Raji (cell line): ENCODE results near the gene DMTF1.

Experiments
- POLR2A ChIP-seq: IDR thresholded peaks from 2 replicates; pipeline ENCODE4 v1.6.1; 2011; ENCODE audit warnings: low read depth, low read length, control low read depth; ENCODE audit not compliant: insufficient read depth

DMTF1 gene

DNA sequence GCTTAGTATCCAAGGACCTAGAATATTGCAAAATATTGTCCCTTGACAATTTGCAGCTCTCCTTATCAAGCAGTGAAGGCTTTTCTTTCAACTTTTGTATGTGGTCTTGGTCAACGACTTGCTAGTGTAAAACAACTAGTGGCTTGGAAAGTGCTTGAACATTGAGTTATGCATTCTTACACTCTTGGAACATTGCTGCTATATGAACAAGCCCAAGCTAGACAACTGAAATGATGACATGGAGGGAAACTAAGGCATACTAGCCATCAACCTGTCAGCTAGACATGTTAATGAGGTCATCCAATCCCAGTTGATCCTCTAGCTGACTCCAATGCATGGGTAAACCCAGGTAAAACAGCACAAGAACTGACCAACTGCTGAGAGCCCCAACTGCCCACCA is 12.7 kb upstream of the DMTF1 start:
- TF ChIP-seq POLR2A, result no peak

DNA sequence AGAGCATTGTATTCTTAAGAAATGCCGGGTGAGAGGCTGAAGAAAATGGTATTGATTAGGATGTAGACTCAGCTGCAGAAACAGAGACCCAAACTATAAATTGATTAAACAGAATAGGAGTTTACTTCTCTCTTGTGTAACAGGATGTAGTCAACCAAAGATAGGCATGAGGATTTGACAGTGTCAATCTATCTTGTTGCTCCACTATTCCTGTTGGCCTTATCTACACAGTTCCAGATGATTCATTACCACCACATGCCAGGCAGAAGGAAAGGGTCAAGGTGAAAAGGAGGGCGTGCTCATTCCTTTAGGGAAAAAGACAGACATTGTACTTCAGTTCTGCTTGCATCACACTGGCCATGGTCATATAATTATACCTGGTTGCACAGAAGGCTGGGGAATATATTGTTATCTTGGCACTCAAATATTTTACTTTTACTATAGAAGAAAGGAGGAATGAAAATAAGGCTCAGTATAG is 11.9 kb upstream of the DMTF1 start:
- TF ChIP-seq POLR2A, result no peak

DNA sequence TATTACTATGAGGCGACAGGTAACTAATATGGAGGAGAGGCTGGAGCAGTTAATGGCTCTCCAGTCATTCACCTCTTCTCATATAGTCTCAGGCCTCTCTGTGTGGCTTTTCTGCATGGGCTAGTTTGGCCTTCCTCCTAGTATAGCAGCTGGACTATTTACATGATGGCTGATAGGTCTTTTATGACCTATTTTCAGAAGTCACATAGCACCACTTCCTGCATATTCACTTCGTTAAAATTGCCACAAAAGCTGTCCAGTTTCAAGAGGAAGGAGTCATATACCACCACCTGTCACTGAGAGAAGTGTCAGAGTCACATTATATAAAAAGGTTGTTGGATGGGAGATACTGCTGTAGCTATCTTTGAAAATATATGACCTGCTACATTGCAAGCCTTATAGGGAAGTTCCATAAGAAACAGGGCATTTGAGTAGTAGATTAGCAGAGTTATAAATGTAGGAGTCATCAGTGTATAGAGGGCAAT is 8.0 kb upstream of the DMTF1 start:
- no peak for TF ChIP-seq POLR2A

GRCh38 chr7:87146740-87147386 is 5.4 kb upstream of the DMTF1 start:
- TF ChIP-seq POLR2A, result no peak

- no peak for TF ChIP-seq POLR2A
Observed at GRCh38 chr7:87147500-87147899, 4.8 kb upstream of the DMTF1 start.

DNA sequence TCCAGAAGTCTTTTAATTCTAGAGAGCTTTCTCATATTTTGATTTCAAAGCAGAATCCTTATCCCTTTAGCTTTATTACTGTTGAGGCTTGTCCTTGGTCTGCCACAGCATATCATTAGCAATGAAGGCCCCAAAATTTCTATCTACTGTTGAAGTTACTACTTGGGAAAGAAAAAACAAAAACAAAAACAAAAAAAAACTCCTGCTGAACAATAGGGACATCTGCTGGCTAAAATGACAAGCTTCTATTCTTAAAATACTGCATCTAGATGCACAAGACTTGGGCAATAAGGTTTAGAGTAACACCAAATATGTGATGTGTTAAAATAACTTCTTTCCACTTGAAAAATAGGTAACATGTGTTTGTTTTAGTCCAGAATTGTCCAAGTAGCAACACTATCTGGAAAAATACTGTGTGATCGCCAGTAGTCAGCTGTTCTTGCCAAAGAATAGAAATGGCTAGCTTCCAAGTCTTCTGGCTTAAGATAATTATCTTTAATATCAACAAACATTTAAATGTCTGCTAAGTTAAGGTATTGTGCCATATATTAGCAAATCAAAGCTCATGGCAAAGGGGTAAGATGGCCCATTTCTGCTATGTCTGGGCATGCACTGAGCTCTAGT is 3.8 kb upstream of the DMTF1 start:
- TF ChIP-seq POLR2A, result no peak

GRCh38 chr7:87151002-87151728 is 1.1 kb upstream of the DMTF1 start:
- TF ChIP-seq POLR2A, result no peak

GRCh38 chr7:87151729-87152111 is 533 bp upstream of the DMTF1 start:
- no peak for TF ChIP-seq POLR2A

GRCh38 chr7:87152897-87153641 is 816 bp downstream of the DMTF1 start:
- no peak for TF ChIP-seq POLR2A

DNA sequence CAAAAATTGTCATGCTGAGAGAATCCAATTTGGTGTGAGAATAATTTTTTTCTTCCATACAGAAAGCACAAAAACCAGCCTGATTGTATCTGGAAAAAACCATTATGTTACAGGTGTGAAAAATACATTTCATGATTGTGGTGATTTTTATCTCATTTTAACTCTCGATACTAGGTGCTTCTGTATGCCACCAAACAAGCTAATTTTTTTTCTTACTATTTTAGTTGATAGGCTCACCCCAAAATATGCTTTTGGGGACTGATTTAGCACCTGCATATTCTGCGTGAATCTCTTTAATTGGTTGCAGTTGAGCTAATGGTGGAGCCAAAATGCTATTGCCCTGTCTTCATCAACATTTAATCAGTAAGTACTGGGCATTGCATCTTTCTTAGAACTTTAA is 1.9 kb downstream of the DMTF1 start:
- no peak for TF ChIP-seq POLR2A

DNA sequence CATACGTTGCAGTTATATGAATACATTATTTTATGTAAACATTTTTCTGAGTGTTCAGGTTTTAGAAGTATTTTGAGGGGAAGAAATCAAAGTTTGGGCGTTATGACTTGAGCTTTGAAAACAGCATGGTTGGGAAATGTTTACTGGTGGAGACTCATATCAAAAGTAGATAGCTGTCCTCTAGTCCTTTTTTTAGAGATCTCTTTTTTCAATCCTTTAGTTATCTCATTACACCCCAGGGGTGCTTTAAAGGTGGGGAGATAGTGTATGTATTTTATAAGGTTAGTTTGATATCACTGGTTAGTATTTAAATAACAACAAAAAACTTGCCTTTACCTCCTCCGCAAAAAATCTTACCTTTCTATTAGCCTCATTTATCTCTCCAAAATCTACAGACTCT is 2.3 kb downstream of the DMTF1 start:
- no peak for TF ChIP-seq POLR2A

- TF ChIP-seq POLR2A, result no peak
Observed at GRCh38 chr7:87155788-87156187, 3.5 kb downstream of the DMTF1 start.

DNA sequence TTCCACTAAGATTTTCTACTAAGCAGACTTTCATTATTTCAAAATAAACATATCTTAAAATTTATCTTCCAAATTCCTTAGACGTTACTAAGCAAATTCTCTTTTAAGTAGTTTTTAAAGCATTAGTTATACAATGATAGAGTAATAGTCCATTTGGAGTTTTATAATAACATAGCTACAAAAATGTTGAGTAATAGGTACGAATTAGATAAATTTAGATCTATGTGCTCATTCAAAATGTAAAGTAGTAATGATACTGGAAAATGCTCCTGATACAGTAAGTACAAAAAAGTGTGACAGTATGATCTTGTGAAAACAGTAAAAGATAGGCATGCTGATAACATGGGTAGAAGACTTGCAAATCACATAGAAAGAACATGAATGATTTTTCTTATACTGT is 4.5 kb downstream of the DMTF1 start:
- no peak for TF ChIP-seq POLR2A

DNA sequence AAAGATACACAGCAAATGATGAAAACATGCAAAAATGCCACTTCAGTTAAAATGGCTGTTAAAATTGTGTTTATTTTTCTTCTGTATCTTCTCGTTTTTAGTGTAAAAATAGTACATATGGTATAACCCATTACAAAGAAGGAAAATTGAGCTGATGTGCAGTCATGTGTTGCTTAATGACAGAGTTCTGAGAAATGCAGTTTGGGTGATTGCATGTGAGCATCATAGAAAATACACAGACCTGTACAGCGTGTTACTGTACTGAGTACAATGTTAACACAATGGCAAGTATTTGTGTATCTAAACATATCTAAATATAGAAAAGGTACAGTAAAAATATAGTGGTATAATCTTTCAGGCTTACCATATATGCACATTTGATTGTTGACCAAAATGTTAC is 7.3 kb downstream of the DMTF1 start:
- TF ChIP-seq POLR2A, result no peak

DNA sequence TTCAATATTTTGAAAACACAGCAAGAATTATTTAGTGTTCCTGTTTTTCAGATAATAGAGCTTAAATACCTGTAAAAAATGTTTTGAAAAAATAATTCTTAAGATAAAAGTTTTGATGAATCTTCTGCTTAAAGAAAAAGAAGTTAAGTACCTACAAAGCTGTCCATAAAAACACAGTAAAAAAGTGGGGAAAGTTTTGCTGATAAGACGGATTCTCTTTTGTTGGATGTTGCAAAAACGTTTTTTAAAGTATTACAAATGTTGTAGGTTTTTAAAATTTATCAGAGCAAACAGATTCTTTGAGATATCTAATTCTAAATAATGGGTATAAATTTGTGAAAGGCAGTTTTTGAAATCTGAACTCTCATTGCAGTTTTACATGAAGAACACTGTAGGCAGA is 12.2 kb downstream of the DMTF1 start:
- TF ChIP-seq POLR2A, result no peak
